B cell (primary cell): ENCODE measurements around the gene XPO5. TPM values are rescaled to one million over a fixed set of nuclear protein-coding genes. Genes with fewer than 3 reads are reported as not detected.
A peak's percentile ranks its signal among the peaks of the same experiment; 100 is the strongest.

Experiments
- ATAC-seq: fragments of 200-7000 bp; cut with Tn5 transposase; one replicate; pipeline ENCODE4 v1.10.0; 2021; ENCODE audit warnings: low read depth, mild to moderate bottlenecking, moderate number of reproducible peaks, moderate library complexity
- CTCF ChIA-PET: fragments of 350-600 bp; sonication (Branson Sonifier 250); formaldehyde crosslinking; loops from one replicate; lab custom pipeline; 2021; ENCODE audit warnings: antibody characterized with exemption, inconsistent platforms; lab: Charles Lee
- POLR2A ChIA-PET: fragments of 350-600 bp; sonication (Branson Sonifier 250); formaldehyde crosslinking; loops from one replicate; lab custom pipeline; 2021; ENCODE audit warnings: antibody characterized with exemption; lab: Charles Lee
- DNase-seq: peaks from one replicate; pipeline ENCODE4 v3.0.0; 2013
- H2AFZ ChIP-seq: 2 replicates; pipeline ENCODE4 v1.6.1; 2012; ENCODE audit warnings: mild to moderate bottlenecking, low read depth, low read length; ENCODE audit not compliant: insufficient read depth, poor library complexity, severe bottlenecking
- H3K27ac ChIP-seq, 2 donors: 1 replicate in 1 of 2; 2 replicates in 1 of 2; pipeline ENCODE4 v1.5.1; 2012 to 2013; ENCODE audit warnings: low read length in 2 of 2, mild to moderate bottlenecking in 2 of 2, moderate library complexity in 1 of 2
- H3K27me3 ChIP-seq, 4 experiments: fragments of 200-600 bp in 1 of 4; sonication (generic) in 1 of 4; replicated peaks in 1 of 4; 1 replicate in 2 of 4; 2 replicates in 2 of 4; pipeline versions ENCODE4 v1.6.1 to v1.7.0; 2013 to 2016; ENCODE audit warnings: low read length in 3 of 4, mild to moderate bottlenecking in 2 of 4, mixed read lengths in 1 of 4, moderate library complexity in 1 of 4; ENCODE audit not compliant: insufficient read depth in 4 of 4, control insufficient read depth in 3 of 4; ENCODE audit errors: control extremely low read depth in 1 of 4
- H3K36me3 ChIP-seq, 2 experiments: replicated peaks in 1 of 2; 1 replicate in 1 of 2; 2 replicates in 1 of 2; pipeline versions ENCODE4 v1.6.1 to v1.7.1; 2013; ENCODE audit warnings: low read length in 1 of 2; ENCODE audit not compliant: insufficient read depth in 2 of 2, control insufficient read depth in 1 of 2; ENCODE audit errors: control extremely low read depth in 1 of 2, extremely low read depth in 1 of 2
- H3K4me1 ChIP-seq, 2 donors: fragments of 200-600 bp in 1 of 2; sonication (generic) in 1 of 2; 1 replicate in 1 of 2; 2 replicates in 1 of 2; pipeline versions ENCODE4 v1.5.1 to v1.6.1; 2013 to 2017; ENCODE audit warnings: low read length in 2 of 2; ENCODE audit not compliant: control insufficient read depth in 2 of 2, insufficient read depth in 2 of 2
- H3K4me2 ChIP-seq: replicated peaks from 2 replicates; pipeline ENCODE3; 2012; ENCODE audit warnings: mild to moderate bottlenecking, low read depth, low read length; ENCODE audit not compliant: poor library complexity, severe bottlenecking
- H3K4me3 ChIP-seq, 5 experiments: fragments of 200-600 bp in 1 of 5; sonication (generic) in 1 of 5; 1 replicate in 3 of 5; 2 replicates in 2 of 5; pipeline versions ENCODE4 v1.5.1 to v1.7.0; 2011 to 2016; ENCODE audit warnings: low read length in 4 of 5, mild to moderate bottlenecking in 4 of 5, low read depth in 2 of 5, control low read depth in 1 of 5, moderate library complexity in 1 of 5; ENCODE audit not compliant: insufficient read depth in 1 of 5; ENCODE audit errors: control extremely low read depth in 1 of 5, extremely low read depth in 1 of 5
- H3K79me2 ChIP-seq: fragments of 200-600 bp; sonication (generic); one replicate; pipeline ENCODE4 v1.6.0; 2016; ENCODE audit warnings: low read length; ENCODE audit not compliant: control insufficient read depth, insufficient read depth
- H3K9ac ChIP-seq: fragments of 200-600 bp; sonication (generic); 2 replicates; pipeline ENCODE4 v1.6.1; 2017; ENCODE audit warnings: mild to moderate bottlenecking, low read length, moderate library complexity
- H3K9me3 ChIP-seq, 3 donors: one replicate each; pipeline versions ENCODE4 v1.6.1 to v1.7.1; 2013; ENCODE audit warnings: low read length in 2 of 3; ENCODE audit not compliant: control insufficient read depth in 2 of 3, insufficient read depth in 1 of 3; ENCODE audit errors: control extremely low read depth in 1 of 3
- H4K20me1 ChIP-seq: 2 replicates; pipeline ENCODE4 v1.6.0; 2012; ENCODE audit warnings: mild to moderate bottlenecking, low read length; ENCODE audit not compliant: insufficient read depth, control insufficient read depth, poor library complexity, severe bottlenecking
- H3K27ac Mint-ChIP-seq: one replicate; pipeline ENCODE4 v1.8.0; 2021; ENCODE audit warnings: mixed read lengths
- H3K27me3 Mint-ChIP-seq: one replicate; pipeline ENCODE4 v1.8.0; 2021; ENCODE audit warnings: mixed read lengths
- H3K4me1 Mint-ChIP-seq: one replicate; pipeline ENCODE4 v1.8.0; 2021; ENCODE audit warnings: mixed read lengths
- H3K4me3 Mint-ChIP-seq: one replicate; pipeline ENCODE4 v1.8.0; 2021; ENCODE audit warnings: mixed read lengths
- H3K9me3 Mint-ChIP-seq: one replicate; pipeline ENCODE4 v1.8.0; 2022; ENCODE audit warnings: mixed read lengths; ENCODE audit not compliant: insufficient read depth
- EZH2 ChIP-seq: IDR thresholded peaks from 2 replicates; pipeline ENCODE4 v1.6.1; 2012; ENCODE audit warnings: borderline replicate concordance, low read depth, mild to moderate bottlenecking, moderate library complexity, low read length; ENCODE audit not compliant: insufficient read depth, poor library complexity, severe bottlenecking
- WGBS: methylation state at CpG from one replicate; pipeline ENCODE4 v1.1.5; 2013; ENCODE audit warnings: missing lambda C conversion rate; ENCODE audit not compliant: insufficient coverage; 5-methylcytosine and 5-hydroxymethylcytosine counted together
- intact Hi-C: fragments of 100-400 bp; cut with micrococcal nuclease; formaldehyde crosslinking; loops from one replicate; pipeline ENCODE4 v1.10.0; 2022
- polyA plus RNA-seq: library from polyadenylated mRNA; depleted of rRNA; stranded (reverse); fragments of >200 nt; gene quantifications from 2 replicates; pipeline ENCODE4 v1.2.3, GENCODE V29; 2012
- total RNA-seq, 2 donors: library from RNA; stranded (reverse); fragments of 120-200 nt in 1 of 2; gene quantifications; 1 replicate in 1 of 2; 2 replicates in 1 of 2; pipeline versions ENCODE4 v1.2.3 to v1.2.4, GENCODE V29; 2013 to 2022
- TF ChIP-seq, protein P1 (sequence below): fragments of 200-600 bp; IDR thresholded peaks from one replicate; pipeline ENCODE4 v1.8.0; 2022; ENCODE audit warnings: antibody characterized with exemption, mild to moderate bottlenecking

XPO5 gene
- total and polyA plus RNA-seq, 2 donors (not counting 1 experiment from before 2014, with no cell fraction given): 14.4 to 45.7 TPM

DNA sequence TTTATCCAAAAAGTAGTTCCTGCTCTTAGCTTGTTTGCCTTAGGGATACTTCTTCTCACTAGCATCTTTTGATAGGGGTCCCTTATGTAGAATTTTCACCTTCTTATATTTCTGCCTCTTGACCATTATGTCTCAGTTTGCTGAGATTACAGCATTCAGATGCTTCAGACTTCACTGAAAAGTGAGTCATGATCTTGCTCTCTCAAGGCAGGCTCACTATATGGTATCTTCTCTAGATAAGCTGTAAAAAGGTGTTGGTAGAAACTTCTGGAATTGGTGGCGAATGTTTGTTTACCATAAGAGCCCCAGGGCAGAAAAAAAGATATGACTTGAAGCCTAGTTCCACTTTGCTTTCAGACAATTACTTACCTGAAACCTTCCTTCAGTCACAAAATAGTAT lies 33.6 kb upstream of the XPO5 start:
- Mint-ChIP-seq H3K4me3 (no peak overlapping the region), H3K4me1 (peaks cover 12% of the 10 kb centered on the region), H3K27ac (no peak overlapping the region), H3K9me3 (no peaks in the 10 kb centered on the region), H3K27me3 (no peaks in the 10 kb centered on the region)
- no peak for TF ChIP-seq EZH2
- TF ChIP-seq, protein P1, sequence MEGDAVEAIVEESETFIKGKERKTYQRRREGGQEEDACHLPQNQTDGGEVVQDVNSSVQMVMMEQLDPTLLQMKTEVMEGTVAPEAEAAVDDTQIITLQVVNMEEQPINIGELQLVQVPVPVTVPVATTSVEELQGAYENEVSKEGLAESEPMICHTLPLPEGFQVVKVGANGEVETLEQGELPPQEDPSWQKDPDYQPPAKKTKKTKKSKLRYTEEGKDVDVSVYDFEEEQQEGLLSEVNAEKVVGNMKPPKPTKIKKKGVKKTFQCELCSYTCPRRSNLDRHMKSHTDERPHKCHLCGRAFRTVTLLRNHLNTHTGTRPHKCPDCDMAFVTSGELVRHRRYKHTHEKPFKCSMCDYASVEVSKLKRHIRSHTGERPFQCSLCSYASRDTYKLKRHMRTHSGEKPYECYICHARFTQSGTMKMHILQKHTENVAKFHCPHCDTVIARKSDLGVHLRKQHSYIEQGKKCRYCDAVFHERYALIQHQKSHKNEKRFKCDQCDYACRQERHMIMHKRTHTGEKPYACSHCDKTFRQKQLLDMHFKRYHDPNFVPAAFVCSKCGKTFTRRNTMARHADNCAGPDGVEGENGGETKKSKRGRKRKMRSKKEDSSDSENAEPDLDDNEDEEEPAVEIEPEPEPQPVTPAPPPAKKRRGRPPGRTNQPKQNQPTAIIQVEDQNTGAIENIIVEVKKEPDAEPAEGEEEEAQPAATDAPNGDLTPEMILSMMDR: no peak
- H3K9me3 ChIP-seq: no peaks in the 10 kb centered on the region
- peaks cover 4% of the 10 kb centered on the region for H3K79me2 ChIP-seq
- peaks cover 22 to 66% of the 10 kb centered on the region in 2 experiments for H3K36me3 ChIP-seq
- intact Hi-C loops: no loop called here
- ATAC-seq: no peak
- H3K4me1 ChIP-seq: peaks cover 10 to 11% of the 10 kb centered on the region in 2 donors
- no peak overlapping the region for H3K9ac ChIP-seq
- H2AFZ ChIP-seq: no peak overlapping the region
- no peaks in the 10 kb centered on the region for H3K27me3 ChIP-seq
- H3K27ac ChIP-seq: peak overlapping the region in 1 of 2 donors; percentile 34
- DNase-seq: no peak
- ChIA-PET POLR2A (no interaction called here), CTCF (interaction anchor here (1.2 to 4.6 kb wide), 9 partner anchors 10 to 470 kb away, joined by 3 to 32 read pairs (median 7); partner anchors contain the start of genes GTPBP2, POLH and XPO5)
- H4K20me1 ChIP-seq: peaks cover 7% of the 10 kb centered on the region
- no peak overlapping the region for H3K4me3 ChIP-seq
- WGBS: no CpG with 5 or more reads among the region's 1 CpG
- no peak overlapping the region for H3K4me2 ChIP-seq

DNA sequence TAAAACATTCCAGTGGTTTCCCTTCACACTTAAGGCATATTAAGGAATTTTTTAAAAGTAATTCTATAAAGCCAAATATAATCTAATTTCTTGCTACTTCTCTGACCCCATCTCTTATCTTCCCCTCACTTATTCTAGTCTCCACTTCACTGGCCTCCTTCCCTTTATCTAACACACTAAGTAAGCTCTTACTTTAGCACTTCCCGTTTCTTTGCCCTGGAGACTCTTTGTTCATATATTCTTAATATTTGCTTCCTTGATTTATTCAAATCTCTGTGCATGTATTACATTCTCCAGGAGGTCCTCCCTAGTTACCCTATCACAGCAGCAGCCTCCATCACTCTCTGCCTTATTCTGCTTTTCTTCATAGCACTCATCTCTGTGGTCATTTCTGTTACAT lies 33.0 kb upstream of the XPO5 start:
- peak; percentile 25 for DNase-seq
- POLR2A ChIA-PET: interaction anchor here (0.6 kb wide), 1 partner anchor 292 kb away, joined by 3 read pairs; no protein-coding TSS in a partner anchor
- H3K27ac ChIP-seq: peak overlapping the region in 1 of 2 donors; percentile 55
- no peak for TF ChIP-seq EZH2
- TF ChIP-seq, protein P1: no peak
- Mint-ChIP-seq H3K9me3 (no peaks in the 10 kb centered on the region), H3K4me3 (no peak overlapping the region), H3K27ac (peak overlapping the region; percentile 16), H3K4me1 (peaks cover 12% of the 10 kb centered on the region), H3K27me3 (no peaks in the 10 kb centered on the region)
- peaks cover 7% of the 10 kb centered on the region for H4K20me1 ChIP-seq
- peaks cover 19 to 66% of the 10 kb centered on the region in 2 experiments for H3K36me3 ChIP-seq
- H3K27me3 ChIP-seq: no peaks in the 10 kb centered on the region
- peaks cover 10 to 11% of the 10 kb centered on the region in 2 donors for H3K4me1 ChIP-seq
- H2AFZ ChIP-seq: no peak overlapping the region
- no peak overlapping the region for H3K9ac ChIP-seq
- no peaks in the 10 kb centered on the region for H3K9me3 ChIP-seq
- no peak overlapping the region for H3K4me3 ChIP-seq
- H3K4me2 ChIP-seq: peak overlapping the region; percentile 9
- WGBS: no CpG with 5 or more reads among the region's 1 CpG
- peaks cover 4% of the 10 kb centered on the region for H3K79me2 ChIP-seq
- ATAC-seq: peak; percentile 17
- intact Hi-C loops: loop anchor here (1.0 kb wide), 1 partner anchor 470 kb away; no protein-coding TSS in a partner anchor
- CTCF ChIA-PET: interaction anchor here (0.8 to 4.6 kb wide), 16 partner anchors 11 to 471 kb away, joined by 3 to 32 read pairs (median 4); partner anchors contain the start of genes GTPBP2, POLH, VEGFA and XPO5
